Nephron progenitor cell (in vitro differentiated cells): ENCODE measurements around the gene CELF4.

Experiments used
- DNase-seq: peaks from one replicate; pipeline ENCODE4 v3.0.0; 2021
- H3K27ac Mint-ChIP-seq: 2 replicates; pipeline ENCODE4 v1.8.0; 2021; ENCODE audit warnings: mild to moderate bottlenecking, moderate library complexity, mixed read lengths
- H3K27me3 Mint-ChIP-seq: 2 replicates; pipeline ENCODE4 v1.8.0; 2021; ENCODE audit warnings: mild to moderate bottlenecking, low read depth, mixed read lengths; ENCODE audit not compliant: poor library complexity
- H3K36me3 Mint-ChIP-seq: 2 replicates; pipeline ENCODE4 v1.8.0; 2021; ENCODE audit warnings: low read depth, mixed read lengths
- H3K4me1 Mint-ChIP-seq: 2 replicates; pipeline ENCODE4 v1.8.0; 2021; ENCODE audit warnings: mixed read lengths
- H3K4me3 Mint-ChIP-seq: 2 replicates; pipeline ENCODE4 v1.8.0; 2021; ENCODE audit warnings: mild to moderate bottlenecking, moderate library complexity, mixed read lengths
- H3K9me3 Mint-ChIP-seq: 2 replicates; pipeline ENCODE4 v1.8.0; 2021; ENCODE audit warnings: mild to moderate bottlenecking, moderate library complexity, mixed read lengths
- TF ChIP-seq, protein P1 (sequence below): fragments of 200-600 bp; sonication (generic); IDR thresholded peaks from 2 replicates; pipeline ENCODE4 v1.5.0; 2021; ENCODE audit warnings: antibody characterized with exemption

Gene CELF4

DNA sequence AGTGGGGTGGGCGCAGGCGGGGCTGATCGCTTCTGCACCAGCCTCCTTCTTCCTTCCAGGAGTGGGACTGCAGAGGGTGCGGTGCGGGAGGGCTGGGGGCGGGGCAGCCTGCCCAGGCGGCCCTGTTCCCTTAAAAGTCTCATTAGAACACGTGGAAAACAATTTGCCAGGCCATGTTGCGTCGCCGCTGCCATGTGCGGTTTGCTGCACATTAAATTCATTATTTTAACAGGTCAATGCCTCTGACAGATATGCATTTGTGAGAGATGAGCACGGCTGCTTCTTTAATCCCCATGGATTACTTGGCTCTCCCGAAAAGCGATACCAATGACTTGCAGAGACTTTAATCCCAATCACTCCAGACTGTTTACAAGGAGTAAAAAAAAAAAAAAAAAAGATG lies 139.0 kb downstream of the CELF4 start:
- TF ChIP-seq, protein P1, sequence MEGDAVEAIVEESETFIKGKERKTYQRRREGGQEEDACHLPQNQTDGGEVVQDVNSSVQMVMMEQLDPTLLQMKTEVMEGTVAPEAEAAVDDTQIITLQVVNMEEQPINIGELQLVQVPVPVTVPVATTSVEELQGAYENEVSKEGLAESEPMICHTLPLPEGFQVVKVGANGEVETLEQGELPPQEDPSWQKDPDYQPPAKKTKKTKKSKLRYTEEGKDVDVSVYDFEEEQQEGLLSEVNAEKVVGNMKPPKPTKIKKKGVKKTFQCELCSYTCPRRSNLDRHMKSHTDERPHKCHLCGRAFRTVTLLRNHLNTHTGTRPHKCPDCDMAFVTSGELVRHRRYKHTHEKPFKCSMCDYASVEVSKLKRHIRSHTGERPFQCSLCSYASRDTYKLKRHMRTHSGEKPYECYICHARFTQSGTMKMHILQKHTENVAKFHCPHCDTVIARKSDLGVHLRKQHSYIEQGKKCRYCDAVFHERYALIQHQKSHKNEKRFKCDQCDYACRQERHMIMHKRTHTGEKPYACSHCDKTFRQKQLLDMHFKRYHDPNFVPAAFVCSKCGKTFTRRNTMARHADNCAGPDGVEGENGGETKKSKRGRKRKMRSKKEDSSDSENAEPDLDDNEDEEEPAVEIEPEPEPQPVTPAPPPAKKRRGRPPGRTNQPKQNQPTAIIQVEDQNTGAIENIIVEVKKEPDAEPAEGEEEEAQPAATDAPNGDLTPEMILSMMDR, result no peak
- H3K36me3 Mint-ChIP-seq, result no peaks in the 10 kb centered on the region

GRCh38 chr18:37425222-37425621 lies 140.4 kb downstream of the CELF4 start:
- TF ChIP-seq, protein P1, result no peak
- no peak for DNase-seq
- Mint-ChIP-seq H3K27ac (no peak overlapping the region), H3K36me3 (no peaks in the 10 kb centered on the region), H3K4me3 (no peak overlapping the region), H3K27me3 (peaks cover 4% of the 10 kb centered on the region), H3K9me3 (no peaks in the 10 kb centered on the region), H3K4me1 (peaks cover 25% of the 10 kb centered on the region)

More for the DNA sequence above, 139.0 kb downstream of the CELF4 start:
- no peak overlapping the region for H3K4me3 Mint-ChIP-seq
- no peak for DNase-seq
- peaks cover 4% of the 10 kb centered on the region for H3K27me3 Mint-ChIP-seq
- H3K4me1 Mint-ChIP-seq, result peaks cover 21% of the 10 kb centered on the region
- no peaks in the 10 kb centered on the region for H3K9me3 Mint-ChIP-seq
- H3K27ac Mint-ChIP-seq, result no peak overlapping the region

DNA sequence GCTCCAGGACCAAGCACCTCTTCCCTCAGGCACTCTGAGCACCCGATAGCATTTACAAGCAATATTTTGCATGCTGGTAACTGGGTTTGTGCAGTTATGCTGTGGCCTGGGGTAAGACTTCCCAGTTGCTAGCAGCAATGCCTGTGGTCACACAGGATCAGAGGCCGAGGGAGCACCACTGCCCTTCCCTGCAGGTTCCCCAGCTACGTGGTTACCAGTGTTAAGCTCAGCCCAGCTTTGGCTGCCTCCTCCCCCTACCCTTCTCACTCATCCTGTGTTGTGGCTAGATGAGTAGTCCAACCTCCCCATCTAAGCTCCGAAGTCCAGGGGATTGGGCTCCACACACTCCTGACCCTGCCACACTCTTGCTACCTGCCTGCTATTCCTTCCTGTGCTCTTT lies 141.1 kb downstream of the CELF4 start:
- Mint-ChIP-seq H3K4me1 (peaks cover 25% of the 10 kb centered on the region), H3K27ac (no peak overlapping the region), H3K9me3 (no peaks in the 10 kb centered on the region), H3K4me3 (no peak overlapping the region), H3K36me3 (no peaks in the 10 kb centered on the region), H3K27me3 (peaks cover 4% of the 10 kb centered on the region)
- DNase-seq, result no peak
- TF ChIP-seq, protein P1, result no peak

DNA sequence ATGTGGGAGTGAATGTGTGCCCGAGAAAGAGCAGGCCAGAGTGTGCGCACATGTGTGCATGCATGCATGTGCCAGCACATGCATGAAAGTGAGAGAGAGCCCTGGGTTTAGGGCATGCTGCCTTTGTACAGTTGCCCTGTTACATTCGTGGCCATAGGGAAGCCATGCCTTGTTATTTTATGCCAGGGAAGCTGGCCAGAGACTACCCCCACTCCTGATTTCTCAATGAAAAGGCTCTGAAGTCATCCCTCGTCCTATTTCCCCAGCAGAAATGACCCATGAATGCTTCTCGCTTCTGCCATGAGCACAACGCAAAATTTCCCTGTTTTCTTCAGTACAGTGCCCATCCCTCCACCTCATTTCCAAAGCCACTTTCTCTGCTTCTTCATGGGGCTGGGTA lies 143.0 kb downstream of the CELF4 start:
- Mint-ChIP-seq H3K36me3 (no peaks in the 10 kb centered on the region), H3K4me3 (no peak overlapping the region), H3K9me3 (no peaks in the 10 kb centered on the region), H3K4me1 (peaks cover 25% of the 10 kb centered on the region), H3K27me3 (peaks cover 8% of the 10 kb centered on the region), H3K27ac (peak overlapping the region; percentile 97)
- TF ChIP-seq, protein P1, result no peak
- DNase-seq, result no peak

GRCh38 chr18:37422116-37422515 lies 143.5 kb downstream of the CELF4 start:
- DNase-seq, result no peak
- TF ChIP-seq, protein P1, result no peak
- H3K4me3 Mint-ChIP-seq, result no peak overlapping the region
- no peaks in the 10 kb centered on the region for H3K36me3 Mint-ChIP-seq
- peak overlapping the region; percentile 97 for H3K27ac Mint-ChIP-seq
- peaks cover 25% of the 10 kb centered on the region for H3K4me1 Mint-ChIP-seq
- H3K27me3 Mint-ChIP-seq, result peaks cover 8% of the 10 kb centered on the region
- H3K9me3 Mint-ChIP-seq, result no peaks in the 10 kb centered on the region

DNA sequence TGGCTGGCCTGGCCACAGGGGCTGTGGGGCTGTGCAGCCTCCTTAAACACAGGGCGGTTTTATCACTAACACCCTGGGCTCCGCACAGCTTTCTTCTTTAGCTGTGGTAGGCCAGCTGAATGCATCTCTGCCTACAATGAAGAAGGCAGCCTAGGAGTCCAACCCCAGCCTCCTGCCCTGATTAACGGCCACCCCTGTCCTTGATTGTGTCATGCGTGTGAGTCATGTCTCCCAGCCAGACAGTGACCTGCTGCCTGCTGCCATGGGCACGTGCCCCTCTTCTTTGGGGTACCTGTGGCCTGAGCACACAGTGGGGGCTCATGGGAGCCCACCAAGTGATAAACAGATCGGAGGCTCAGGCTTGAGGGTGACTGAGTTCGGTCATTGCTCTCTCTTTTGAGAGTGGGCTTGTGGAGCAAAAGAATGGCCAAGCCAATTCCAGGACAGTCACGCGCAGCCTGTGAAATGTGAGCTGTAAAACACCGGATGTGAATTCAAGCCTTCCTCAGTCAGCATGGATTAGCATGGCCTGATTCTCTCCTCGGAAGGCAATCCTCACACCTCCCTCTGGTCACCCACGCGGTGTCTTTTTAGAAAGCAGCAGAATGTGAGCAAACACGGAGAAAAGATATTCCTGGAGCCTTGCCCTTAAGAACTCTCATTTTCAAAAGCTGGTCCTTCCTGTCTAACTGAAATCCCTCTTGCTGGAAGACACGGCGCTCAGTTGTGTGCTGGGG lies 144.1 kb downstream of the CELF4 start:
- Mint-ChIP-seq H3K27ac (peak overlapping the region; percentile 97), H3K4me3 (no peak overlapping the region), H3K9me3 (no peaks in the 10 kb centered on the region), H3K4me1 (peaks cover 25% of the 10 kb centered on the region), H3K36me3 (no peaks in the 10 kb centered on the region), H3K27me3 (peaks cover 15% of the 10 kb centered on the region)
- no peak for DNase-seq
- TF ChIP-seq, protein P1, result no peak
